Measurements from ENCODE around the gene CNTN4.

Gene CNTN4

GRCh38 chr3:2822611-2823010, 723.9 kb downstream of the CNTN4 start:
- TF ChIP-seq SPI1 (IDR thresholded peaks at IDR 0.05; ENCODE audit: borderline replicate concordance, low read depth) (no peak), REST (IDR thresholded peaks at IDR 0.05; ENCODE audit: insufficient replicate concordance, low read depth) (no peak), POLR2AphosphoS5 (IDR thresholded peaks at IDR 0.05; ENCODE audit: low read depth) (no peak), CTCF (IDR thresholded peaks at IDR 0.05; ENCODE audit: insufficient read depth, low read length) (no peak), GABPA (IDR thresholded peaks at IDR 0.05; ENCODE audit: low read depth) (no peak)
- Histone ChIP-seq H3K27ac (replicated peaks) (no peak overlapping the region), H3K27me3 (ENCODE audit: insufficient read depth, poor library complexity, severe bottlenecking) (no peaks in the 10 kb centered on the region), H3K4me3 (replicated peaks; ENCODE audit: insufficient read depth, low read length) (no peak overlapping the region)
- DNase-seq (ENCODE audit: low read depth in 1 of 2, low spot score in 1 of 2): no peak

GRCh38 chr3:2823031-2823430, 724.4 kb downstream of the CNTN4 start:
- DNase-seq (ENCODE audit: low read depth in 1 of 2, low spot score in 1 of 2): no peak
- no peak overlapping the region for H3K4me3 ChIP-seq (replicated peaks; ENCODE audit: insufficient read depth, low read length)
- H3K27ac ChIP-seq (replicated peaks): no peak overlapping the region
- H3K27me3 ChIP-seq (ENCODE audit: insufficient read depth, poor library complexity, severe bottlenecking): no peaks in the 10 kb centered on the region
- TF ChIP-seq SPI1 (IDR thresholded peaks at IDR 0.05; ENCODE audit: borderline replicate concordance, low read depth) (no peak), POLR2AphosphoS5 (IDR thresholded peaks at IDR 0.05; ENCODE audit: low read depth) (no peak), GABPA (IDR thresholded peaks at IDR 0.05; ENCODE audit: low read depth) (no peak), CTCF (IDR thresholded peaks at IDR 0.05; ENCODE audit: insufficient read depth, low read length) (no peak), REST (IDR thresholded peaks at IDR 0.05; ENCODE audit: insufficient replicate concordance, low read depth) (no peak)

GRCh38 chr3:2823437-2824211, 725.0 kb downstream of the CNTN4 start:
- no peak for DNase-seq (ENCODE audit: low read depth in 1 of 2, low spot score in 1 of 2)
- H3K4me3 ChIP-seq (replicated peaks; ENCODE audit: insufficient read depth, low read length): no peak overlapping the region
- no peak overlapping the region for H3K27ac ChIP-seq (replicated peaks)
- no peak for TF ChIP-seq SPI1 (IDR thresholded peaks at IDR 0.05; ENCODE audit: borderline replicate concordance, low read depth)
- TF ChIP-seq POLR2AphosphoS5 (IDR thresholded peaks at IDR 0.05; ENCODE audit: low read depth): no peak
- no peak for TF ChIP-seq REST (IDR thresholded peaks at IDR 0.05; ENCODE audit: insufficient replicate concordance, low read depth)
- TF ChIP-seq GABPA (IDR thresholded peaks at IDR 0.05; ENCODE audit: low read depth): no peak
- no peak for TF ChIP-seq CTCF (IDR thresholded peaks at IDR 0.05; ENCODE audit: insufficient read depth, low read length)
- H3K27me3 ChIP-seq (ENCODE audit: insufficient read depth, poor library complexity, severe bottlenecking): no peaks in the 10 kb centered on the region
